ENCODE data around the gene OR1J4.
"Not testable (repeated sequence)": the region's sequence is repeated elsewhere in the genome, so short reads cannot be mapped to it uniquely, and the experiment has no call there.

The OR1J4 gene

DNA sequence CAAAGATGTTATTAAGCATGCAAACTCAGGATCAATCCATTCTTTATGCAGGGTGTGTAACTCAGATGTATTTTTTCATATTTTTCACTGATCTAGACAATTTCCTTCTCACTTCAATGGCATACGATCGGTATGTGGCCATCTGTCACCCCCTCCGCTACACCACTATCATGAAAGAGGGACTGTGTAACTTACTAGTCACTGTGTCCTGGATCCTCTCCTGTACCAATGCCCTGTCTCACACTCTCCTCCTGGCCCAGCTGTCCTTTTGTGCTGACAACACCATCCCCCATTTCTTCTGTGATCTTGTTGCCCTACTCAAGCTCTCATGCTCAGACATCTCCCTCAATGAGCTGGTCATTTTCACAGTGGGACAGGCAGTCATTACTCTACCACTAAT lies 435 bp downstream of the OR1J4 start:
- H3K27me3 ChIP-seq (ENCODE audit: control insufficient read depth, insufficient read depth, low read length): no peaks in the 10 kb centered on the region
- H3K27ac ChIP-seq: no peak overlapping the region
- no peak overlapping the region for H3K4me2 ChIP-seq (ENCODE audit: low read length)
- H3K9me3 ChIP-seq (ENCODE audit: control insufficient read depth, low read length): no peaks in the 10 kb centered on the region
- H2AFZ ChIP-seq: no peak overlapping the region
- no peaks in the 10 kb centered on the region for H3K36me3 ChIP-seq (ENCODE audit: control insufficient read depth, insufficient read depth, low read length)
- TF ChIP-seq, protein P1, sequence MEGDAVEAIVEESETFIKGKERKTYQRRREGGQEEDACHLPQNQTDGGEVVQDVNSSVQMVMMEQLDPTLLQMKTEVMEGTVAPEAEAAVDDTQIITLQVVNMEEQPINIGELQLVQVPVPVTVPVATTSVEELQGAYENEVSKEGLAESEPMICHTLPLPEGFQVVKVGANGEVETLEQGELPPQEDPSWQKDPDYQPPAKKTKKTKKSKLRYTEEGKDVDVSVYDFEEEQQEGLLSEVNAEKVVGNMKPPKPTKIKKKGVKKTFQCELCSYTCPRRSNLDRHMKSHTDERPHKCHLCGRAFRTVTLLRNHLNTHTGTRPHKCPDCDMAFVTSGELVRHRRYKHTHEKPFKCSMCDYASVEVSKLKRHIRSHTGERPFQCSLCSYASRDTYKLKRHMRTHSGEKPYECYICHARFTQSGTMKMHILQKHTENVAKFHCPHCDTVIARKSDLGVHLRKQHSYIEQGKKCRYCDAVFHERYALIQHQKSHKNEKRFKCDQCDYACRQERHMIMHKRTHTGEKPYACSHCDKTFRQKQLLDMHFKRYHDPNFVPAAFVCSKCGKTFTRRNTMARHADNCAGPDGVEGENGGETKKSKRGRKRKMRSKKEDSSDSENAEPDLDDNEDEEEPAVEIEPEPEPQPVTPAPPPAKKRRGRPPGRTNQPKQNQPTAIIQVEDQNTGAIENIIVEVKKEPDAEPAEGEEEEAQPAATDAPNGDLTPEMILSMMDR (IDR thresholded peaks at IDR 0.05): no peak
- H3K9ac ChIP-seq: no peak overlapping the region
- H3K79me2 ChIP-seq: no peaks in the 10 kb centered on the region
- H3K4me3 ChIP-seq (ENCODE audit: low read depth, low read length): no peak overlapping the region
- no peaks in the 10 kb centered on the region for H3K4me1 ChIP-seq

DNA sequence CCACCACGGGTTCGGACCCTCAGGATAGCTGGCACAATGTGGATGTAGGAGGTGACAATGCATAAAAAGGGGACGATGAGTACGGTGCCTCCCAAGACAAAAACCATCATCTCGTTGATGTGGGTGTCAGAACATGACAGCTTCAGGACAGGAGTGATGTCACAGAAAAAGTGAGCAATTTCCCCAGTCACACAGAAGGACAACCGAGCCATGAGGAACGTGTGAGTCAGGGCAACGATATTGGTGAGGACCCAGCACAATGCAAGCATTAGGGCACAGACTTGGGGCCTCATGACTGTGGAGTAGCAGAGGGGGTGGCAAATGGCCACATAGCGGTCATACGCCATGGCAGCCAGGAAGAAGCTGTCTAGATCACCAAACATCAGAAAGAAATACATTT lies 7.7 kb downstream of the OR1J4 start:
- H3K27me3 ChIP-seq (ENCODE audit: control insufficient read depth, insufficient read depth, low read length): no peaks in the 10 kb centered on the region
- H3K36me3 ChIP-seq (ENCODE audit: control insufficient read depth, insufficient read depth, low read length): no peaks in the 10 kb centered on the region
- H3K4me3 ChIP-seq (ENCODE audit: low read depth, low read length): no peak overlapping the region
- H3K9ac ChIP-seq: no peak overlapping the region
- no peaks in the 10 kb centered on the region for H3K4me1 ChIP-seq
- no peak overlapping the region for H3K27ac ChIP-seq
- TF ChIP-seq, protein P1 (IDR thresholded peaks at IDR 0.05): no peak
- no peaks in the 10 kb centered on the region for H3K79me2 ChIP-seq
- H3K9me3 ChIP-seq (ENCODE audit: control insufficient read depth, low read length): no peaks in the 10 kb centered on the region
- no peak overlapping the region for H3K4me2 ChIP-seq (ENCODE audit: low read length)
- H2AFZ ChIP-seq: no peak overlapping the region

DNA sequence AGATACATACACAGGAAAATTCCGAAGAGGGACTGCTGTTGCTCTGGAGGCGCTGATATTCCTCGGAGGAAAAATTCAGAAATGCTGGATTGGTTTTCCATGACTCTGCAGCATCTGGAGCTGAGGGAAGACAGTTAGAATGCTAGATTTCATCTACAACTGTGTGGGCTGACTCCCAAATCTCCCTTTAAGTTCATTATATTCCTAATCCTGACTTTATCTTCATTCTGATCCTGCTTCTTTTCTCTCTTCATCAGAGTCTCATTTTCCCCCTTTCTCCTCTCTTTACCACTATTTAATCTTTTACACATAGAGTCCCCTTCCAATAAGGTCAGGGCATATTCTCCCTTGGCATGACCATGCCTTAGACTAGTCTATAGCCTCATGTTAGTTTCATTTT lies 8.3 kb downstream of the OR1J4 start, which contains the start of gene OR1N1:
OR1N1 (minus strand) TSS at position 101 of the 400 bp plus-strand sequence; CDS start at position 101, 0 bp downstream.
- H3K9ac ChIP-seq: no peak within 1 kb of the TSS
- TF ChIP-seq, protein P1 (IDR thresholded peaks at IDR 0.05): no peak
- no peak within 1 kb of the TSS for H3K27ac ChIP-seq

DNA sequence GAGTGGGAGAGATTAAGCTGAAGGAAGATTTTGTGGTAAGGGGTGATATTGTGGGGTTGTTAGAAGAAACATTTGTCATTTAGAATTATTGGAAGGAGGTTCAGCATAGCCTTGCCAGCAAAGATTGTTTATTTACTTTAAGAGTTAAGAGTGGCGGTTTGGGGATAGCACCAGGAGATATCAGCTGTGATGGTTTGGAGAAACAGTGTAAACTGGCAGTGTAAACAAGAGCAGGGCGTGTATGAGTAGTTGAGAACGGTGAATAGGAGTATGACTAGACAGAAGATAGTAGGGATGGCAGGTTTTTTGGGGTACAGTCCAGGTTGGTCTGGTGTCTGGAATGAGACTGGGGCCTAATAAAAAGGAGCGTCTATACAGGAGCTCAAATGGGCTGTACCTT lies 12.2 kb downstream of the OR1J4 start:
- H3K9me3 ChIP-seq (ENCODE audit: control insufficient read depth, low read length); H3K9ac ChIP-seq; H3K4me3 ChIP-seq (ENCODE audit: low read depth, low read length): not testable (repeated sequence)

More for the DNA sequence above, 8.3 kb downstream of the OR1J4 start, which contains the start of gene OR1N1:
- H3K4me1 ChIP-seq: no peaks in the 10 kb centered on the region
- H3K4me3 ChIP-seq (ENCODE audit: low read depth, low read length): no peak within 1 kb of the TSS
- H3K79me2 ChIP-seq: no peaks in the 10 kb centered on the region
- H2AFZ ChIP-seq: no peak within 1 kb of the TSS
- no peak within 1 kb of the TSS for H3K4me2 ChIP-seq (ENCODE audit: low read length)
- H3K27me3 ChIP-seq (ENCODE audit: control insufficient read depth, insufficient read depth, low read length): no peaks in the 10 kb centered on the region
- no peaks in the 10 kb centered on the region for H3K9me3 ChIP-seq (ENCODE audit: control insufficient read depth, low read length)
- no peaks in the 10 kb centered on the region for H3K36me3 ChIP-seq (ENCODE audit: control insufficient read depth, insufficient read depth, low read length)

DNA sequence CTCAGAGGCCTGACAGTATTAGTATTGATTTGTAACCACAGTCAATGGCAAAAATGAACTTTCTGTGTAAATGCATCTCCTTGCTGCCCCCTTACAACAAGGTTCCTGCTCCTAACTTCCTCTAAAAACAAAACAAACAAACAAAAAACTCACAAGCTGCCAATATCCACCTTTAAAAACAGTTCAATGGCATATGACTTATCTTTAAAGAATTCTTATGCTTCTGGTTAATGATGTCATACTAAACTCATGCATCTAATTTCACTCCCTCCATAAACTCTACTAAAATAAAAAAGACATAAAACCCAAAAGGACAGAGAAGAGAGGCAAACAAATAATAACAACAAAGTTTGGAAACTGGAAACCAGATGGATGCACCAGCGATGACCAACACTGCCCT lies 17.2 kb downstream of the OR1J4 start:
- Histone ChIP-seq H2AFZ (no peak overlapping the region), H3K36me3 (ENCODE audit: control insufficient read depth, insufficient read depth, low read length) (no peaks in the 10 kb centered on the region), H3K27ac (no peak overlapping the region), H3K79me2 (no peaks in the 10 kb centered on the region), H3K9me3 (ENCODE audit: control insufficient read depth, low read length) (no peaks in the 10 kb centered on the region), H3K4me2 (ENCODE audit: low read length) (no peak overlapping the region), H3K27me3 (ENCODE audit: control insufficient read depth, insufficient read depth, low read length) (no peaks in the 10 kb centered on the region), H3K9ac (no peak overlapping the region), H3K4me1 (no peaks in the 10 kb centered on the region), H3K4me3 (ENCODE audit: low read depth, low read length) (no peak overlapping the region)
- TF ChIP-seq, protein P1 (IDR thresholded peaks at IDR 0.05): no peak

More for the DNA sequence above, 12.2 kb downstream of the OR1J4 start:
- not testable (repeated sequence) for H3K4me2 ChIP-seq (ENCODE audit: low read length); H3K27me3 ChIP-seq (ENCODE audit: control insufficient read depth, insufficient read depth, low read length); H3K4me1 ChIP-seq; H3K27ac ChIP-seq; H3K36me3 ChIP-seq (ENCODE audit: control insufficient read depth, insufficient read depth, low read length); H3K79me2 ChIP-seq; H2AFZ ChIP-seq

DNA sequence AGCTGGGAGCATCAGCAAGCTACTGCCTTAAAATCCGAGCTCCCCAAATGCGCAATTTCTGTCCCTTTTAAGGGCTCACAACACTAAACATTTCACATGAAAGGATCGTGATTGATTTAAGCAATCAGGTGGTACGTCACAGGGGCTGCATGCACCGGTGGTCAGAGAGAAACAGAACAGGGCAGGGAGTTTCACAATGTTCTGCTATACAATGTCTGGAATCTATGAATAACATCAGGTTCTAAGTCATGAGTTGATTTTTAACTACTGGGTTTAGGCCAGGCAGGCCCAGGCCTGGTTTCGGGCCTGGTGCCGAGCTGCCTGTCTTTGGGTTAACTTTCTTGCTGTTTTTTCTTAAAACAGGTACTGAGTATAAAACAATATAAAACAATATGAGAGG lies 18.1 kb downstream of the OR1J4 start:
- not testable (repeated sequence) for H3K79me2 ChIP-seq; H3K9me3 ChIP-seq (ENCODE audit: control insufficient read depth, low read length); H3K27ac ChIP-seq; H3K4me3 ChIP-seq (ENCODE audit: low read depth, low read length); H3K36me3 ChIP-seq (ENCODE audit: control insufficient read depth, insufficient read depth, low read length); H3K4me1 ChIP-seq; H3K4me2 ChIP-seq (ENCODE audit: low read length); H3K27me3 ChIP-seq (ENCODE audit: control insufficient read depth, insufficient read depth, low read length); H3K9ac ChIP-seq; H2AFZ ChIP-seq

Measured in parathyroid adenoma (tissue), 2 donors.